HepG2 (cell line): ENCODE data around the gene GJB1. TPM values are rescaled to one million over a fixed set of nuclear protein-coding genes. Genes with fewer than 3 reads are reported as not detected.

Experiments
- ATAC-seq: fragments of 200-7000 bp; cut with Tn5 transposase; 3 replicates; pipeline ENCODE4 v1.9.1; 2020; ENCODE audit warnings: mild to moderate bottlenecking, moderate library complexity
- BruUV-seq: library from RNA; stranded (reverse); fragments of 400-500 nt; replicated peaks from 2 replicates; lab custom pipeline; 2021; lab: Mats Ljungman, UMichigan
- CTCF ChIA-PET: fragments of 300-600 bp; formaldehyde crosslinking; extraction: SDS; loops from one replicate; lab custom pipeline; 2021; ENCODE audit warnings: low total read pairs, inconsistent platforms, low intra/inter-chr PET ratio; lab: Yijun Ruan, JAX
- POLR2A ChIA-PET: fragments of 350-600 bp; sonication (Branson Sonifier 250); formaldehyde crosslinking; loops from one replicate; lab custom pipeline; 2020; ENCODE audit warnings: antibody characterized with exemption, inconsistent platforms; lab: Yijun Ruan, JAX
- DNase-seq: peaks from one replicate; pipeline ENCODE4 v3.0.0-alpha.2; 2015; ENCODE audit warnings: low spot score
- FAIRE-seq: peaks from 3 replicates; lab custom pipeline; 2011; peaks lifted over from hg19 to GRCh38; lab: Jason Lieb, UNC
- H2AFZ ChIP-seq: one replicate; pipeline ENCODE4 v1.6.1; 2011; ENCODE audit warnings: low read length, inconsistent platforms
- H3K27ac ChIP-seq: fragments of 300-600 bp; 3 replicates; pipeline ENCODE4 v1.8.0; 2011; ENCODE audit warnings: mixed run types, mild to moderate bottlenecking, mixed read lengths, low read length, inconsistent platforms; ENCODE audit not compliant: insufficient read depth; ENCODE audit errors: extremely low read length
- H3K27me3 ChIP-seq, 2 experiments: fragments of 200-600 bp in 1 of 2; 2 replicates in 1 of 2; 3 replicates in 1 of 2; pipeline versions ENCODE4 v1.6.0 to v1.8.0; 2011; ENCODE audit warnings: low read length in 2 of 2, mild to moderate bottlenecking in 2 of 2, moderate library complexity in 2 of 2, inconsistent platforms in 1 of 2; ENCODE audit not compliant: insufficient read depth in 2 of 2, control insufficient read depth in 1 of 2
- H3K36me3 ChIP-seq, 2 experiments: fragments of 200-600 bp in 1 of 2; replicated peaks in 1 of 2; 2 replicates in 1 of 2; 3 replicates in 1 of 2; pipeline versions ENCODE4 v1.5.1 to v1.8.0; 2011; ENCODE audit warnings: low read length in 2 of 2, inconsistent platforms in 1 of 2; ENCODE audit not compliant: insufficient read depth in 2 of 2, control insufficient read depth in 1 of 2
- H3K4me1 ChIP-seq: 2 replicates; pipeline ENCODE4 v1.5.1; 2012; ENCODE audit warnings: low read length, inconsistent platforms; ENCODE audit not compliant: insufficient read depth
- H3K4me2 ChIP-seq: 2 replicates; pipeline ENCODE4 v1.6.0; 2011; ENCODE audit warnings: low read depth, low read length, inconsistent platforms
- H3K4me3 ChIP-seq, 3 experiments: fragments of 200-600 bp in 1 of 3; sonication (generic), shearing (Covaris generic) in 1 of 3; replicated peaks in 1 of 3; 2 replicates each; pipeline ENCODE4 v1.5.1; 2011 to 2016; ENCODE audit warnings: low read length in 3 of 3, inconsistent platforms in 2 of 3, low read depth in 2 of 3, mild to moderate bottlenecking in 2 of 3, control low read depth in 1 of 3, mixed read lengths in 1 of 3; ENCODE audit not compliant: insufficient read depth in 1 of 3
- H3K79me2 ChIP-seq: one replicate; pipeline ENCODE4 v1.6.1; 2011; ENCODE audit warnings: low read length, inconsistent platforms; ENCODE audit not compliant: insufficient read depth
- H3K9ac ChIP-seq: 2 replicates; pipeline ENCODE4 v1.6.0; 2011; ENCODE audit warnings: mild to moderate bottlenecking, low read depth, low read length, inconsistent platforms; ENCODE audit not compliant: insufficient read depth
- H3K9me3 ChIP-seq: 2 replicates; pipeline ENCODE4 v1.5.1; 2012; ENCODE audit warnings: mild to moderate bottlenecking, low read length
- H4K20me1 ChIP-seq: 2 replicates; pipeline ENCODE4 v1.6.0; 2011; ENCODE audit warnings: inconsistent platforms, mild to moderate bottlenecking, low read length, moderate library complexity; ENCODE audit not compliant: insufficient read depth
- MATR3 ChIP-seq: sonication (generic); formaldehyde crosslinking; IDR thresholded peaks from 2 replicates; pipeline ENCODE4 v1.4.0; 2020; ENCODE audit warnings: missing genetic modification reagents
- SIX4 ChIP-seq: sonication (generic); formaldehyde crosslinking; IDR thresholded peaks from 2 replicates; pipeline ENCODE4 v1.4.0; 2020; ENCODE audit warnings: missing genetic modification reagents
- ZNF335 ChIP-seq: sonication (generic); formaldehyde crosslinking; IDR thresholded peaks from 2 replicates; pipeline ENCODE4 v1.4.0; 2020; ENCODE audit warnings: missing genetic modification reagents
- ZNF468 ChIP-seq: sonication (generic); formaldehyde crosslinking; IDR thresholded peaks from 2 replicates; pipeline ENCODE4 v1.8.0; 2022; ENCODE audit warnings: mild to moderate bottlenecking, moderate library complexity, missing genetic modification reagents
- WGBS: methylation state at CpG from one replicate; pipeline ENCODE4 v1.1.6; 2017; ENCODE audit warnings: low lambda C conversion rate; 5-methylcytosine and 5-hydroxymethylcytosine counted together
- in situ Hi-C: cut with HindIII; loops from 2 replicates; pipeline ENCODE4 v1.10.0; 2017; ENCODE audit warnings: low pct_unique_long_range_greater_than_20kb; ENCODE audit not compliant: extremely low pct_ligation_motif_present
- intact Hi-C: fragments of 100-400 bp; cut with micrococcal nuclease; formaldehyde crosslinking; loops from one replicate; pipeline ENCODE4 v1.10.0; 2022; ENCODE audit not compliant: unreplicated experiment
- polyA plus RNA-seq, 8 experiments: library from polyadenylated mRNA; depleted of rRNA in 3 of 8; stranded (reverse) in 7 of 8; unstranded in 1 of 8; fragments of >200 nt; fragmentation: Illumina TruSeq in 4 of 8; extraction: Trizol in 4 of 8; gene quantifications; 2 replicates each; pipeline versions ENCODE4 v1.2.1 to v1.2.3, GENCODE V29; 2011 to 2016; ENCODE audit warnings: low read depth in 4 of 8, missing spikeins in 1 of 8, mixed read lengths in 1 of 8; ENCODE audit not compliant: insufficient read depth in 1 of 8
- total RNA-seq, 5 experiments: library from RNA; depleted of rRNA; stranded (reverse); fragments of >200 nt; fragmentation: Illumina TruSeq; extraction: Trizol; gene quantifications; 2 replicates each; pipeline ENCODE4 v1.2.3, GENCODE V29; 2016; ENCODE audit warnings: low read depth in 1 of 5
- TF ChIP-seq, protein P1 (sequence below), 2 experiments: sonication (generic) in 1 of 2; formaldehyde crosslinking in 1 of 2; IDR thresholded peaks; 2 replicates each; pipeline versions ENCODE4 v1.4.0 to v1.6.1; 2018 to 2020; ENCODE audit warnings: missing genetic modification reagents in 2 of 2, borderline replicate concordance in 1 of 2, low read depth in 1 of 2, mild to moderate bottlenecking in 1 of 2, missing biosample characterization in 1 of 2
- TF ChIP-seq, protein P2 (sequence below): IDR thresholded peaks from 2 replicates; pipeline ENCODE4 v1.6.1; 2012; ENCODE audit warnings: low read length, improper control_type of control experiment
- TF ChIP-seq, protein P3 (sequence below): sonication (generic); formaldehyde crosslinking; IDR thresholded peaks from 2 replicates; pipeline ENCODE4 v1.4.0; 2020; ENCODE audit warnings: mild to moderate bottlenecking, missing genetic modification reagents
- TF ChIP-seq, protein P4 (sequence below): sonication (generic); formaldehyde crosslinking; IDR thresholded peaks from 2 replicates; pipeline ENCODE4 v1.5.0; 2020; ENCODE audit warnings: missing genetic modification reagents
- TF ChIP-seq, protein P5 (sequence below): sonication (generic); formaldehyde crosslinking; IDR thresholded peaks from 2 replicates; pipeline ENCODE4 v1.4.0; 2020; ENCODE audit warnings: missing genetic modification reagents

The GJB1 gene
- total and polyA plus RNA-seq, 2 of the 13 experiments (the other 11 are each of a cell fraction or from before 2014, with no cell fraction given): 111 to 161 TPM

DNA sequence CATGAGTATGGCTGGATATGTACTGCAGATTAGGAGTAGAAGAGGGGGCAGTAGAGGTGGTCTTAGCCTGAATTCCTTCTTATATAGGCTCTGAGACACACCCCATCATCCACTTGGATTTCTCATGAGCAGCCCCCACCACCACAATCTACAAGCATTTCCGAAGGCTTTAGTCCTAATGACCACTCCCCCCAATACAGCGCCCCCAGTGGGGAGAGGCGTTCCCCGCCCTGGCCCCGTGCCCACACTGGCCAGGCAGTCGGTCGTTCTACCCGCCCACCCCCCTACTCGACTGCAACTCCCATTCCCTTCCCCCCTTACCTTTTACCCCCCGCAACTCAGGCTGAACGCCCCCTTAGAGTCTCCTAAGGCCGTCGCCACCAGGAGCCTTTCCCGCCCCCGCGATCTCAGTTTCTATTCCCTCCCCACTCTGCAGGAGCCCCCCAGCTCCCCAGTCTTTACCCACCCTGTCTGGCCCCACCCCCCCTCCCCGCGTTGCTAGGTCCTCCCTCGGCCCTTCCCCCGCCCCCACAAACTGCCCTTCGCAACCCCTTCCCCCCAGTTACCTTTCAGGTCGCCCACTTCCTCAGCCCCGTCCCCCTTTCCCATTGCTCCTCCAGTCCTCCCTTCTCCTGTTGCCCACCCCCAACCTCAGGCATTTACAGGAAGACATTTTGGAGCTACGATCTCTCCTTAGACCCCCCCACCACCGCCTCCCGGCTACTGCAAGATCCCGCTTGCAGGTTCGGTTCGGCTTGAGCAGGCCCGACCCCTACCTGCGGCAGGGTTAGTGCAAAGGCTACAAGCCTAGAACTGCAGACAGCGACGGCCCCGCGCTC lies 30.4 kb downstream of the GJB1 start (continued):
- TF ChIP-seq, protein P1, sequence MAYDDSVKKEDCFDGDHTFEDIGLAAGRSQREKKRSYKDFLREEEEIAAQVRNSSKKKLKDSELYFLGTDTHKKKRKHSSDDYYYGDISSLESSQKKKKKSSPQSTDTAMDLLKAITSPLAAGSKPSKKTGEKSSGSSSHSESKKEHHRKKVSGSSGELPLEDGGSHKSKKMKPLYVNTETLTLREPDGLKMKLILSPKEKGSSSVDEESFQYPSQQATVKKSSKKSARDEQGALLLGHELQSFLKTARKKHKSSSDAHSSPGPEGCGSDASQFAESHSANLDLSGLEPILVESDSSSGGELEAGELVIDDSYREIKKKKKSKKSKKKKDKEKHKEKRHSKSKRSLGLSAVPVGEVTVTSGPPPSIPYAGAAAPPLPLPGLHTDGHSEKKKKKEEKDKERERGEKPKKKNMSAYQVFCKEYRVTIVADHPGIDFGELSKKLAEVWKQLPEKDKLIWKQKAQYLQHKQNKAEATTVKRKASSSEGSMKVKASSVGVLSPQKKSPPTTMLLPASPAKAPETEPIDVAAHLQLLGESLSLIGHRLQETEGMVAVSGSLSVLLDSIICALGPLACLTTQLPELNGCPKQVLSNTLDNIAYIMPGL (CRISPR knock-in tag; IDR thresholded peaks at IDR 0.05; ENCODE audit: borderline replicate concordance in 1 of 2, low read depth in 1 of 2): peak; percentile 16 to 25; a peak in 1 of 4 replicates
- no peak for TF ChIP-seq ZNF468 (CRISPR knock-in tag)

DNA sequence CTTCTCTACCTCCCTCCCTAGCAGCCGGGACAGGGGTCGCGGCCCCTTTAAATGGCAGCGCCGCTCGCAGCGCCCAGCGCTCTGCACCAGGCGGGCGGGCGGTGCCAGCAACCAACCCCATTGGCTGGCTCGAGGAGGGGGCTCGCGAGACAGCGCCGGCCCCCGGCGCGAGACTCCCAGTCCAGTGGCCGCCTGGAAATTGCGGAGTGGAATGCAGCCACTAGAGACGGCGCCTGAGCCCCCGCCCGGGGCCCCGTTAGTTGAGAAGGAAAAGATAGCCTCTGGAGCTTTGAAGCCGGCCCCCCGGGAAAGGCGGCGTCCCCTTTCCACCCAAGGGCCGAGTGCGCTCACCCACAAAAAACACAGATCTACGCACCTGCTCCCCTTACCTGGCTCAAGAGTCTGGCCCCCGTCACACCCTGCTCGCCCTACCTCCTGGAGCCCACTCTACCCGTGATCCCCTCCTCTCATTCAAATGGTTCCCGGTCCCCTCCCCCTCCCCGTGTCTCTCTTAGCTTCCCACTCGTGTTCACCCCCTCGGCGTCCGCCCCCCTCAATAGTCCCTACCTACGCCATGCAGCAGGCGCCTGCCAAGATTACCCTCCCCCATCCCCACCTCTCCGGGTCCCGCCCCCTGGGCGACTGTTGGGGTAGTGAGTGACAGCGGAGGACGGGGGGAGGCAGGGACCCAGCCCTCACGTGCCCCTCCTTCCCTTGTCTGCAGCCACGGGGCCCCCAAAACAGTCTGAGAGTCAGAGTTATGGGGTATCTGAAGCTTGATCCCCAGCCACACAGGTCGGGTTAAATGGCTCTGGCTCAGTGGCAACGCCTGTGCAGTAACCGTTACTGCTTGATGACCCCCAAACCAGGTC lies 31.3 kb downstream of the GJB1 start, which contains the start of gene ZMYM3:
Gene ZMYM3 (minus strand): TSS at position 49 of the 872 bp plus-strand sequence. CDS start 885 bp downstream, outside the sequence.
- H3K9ac ChIP-seq: peak within 1 kb of the TSS; percentile 80
- H3K27me3 ChIP-seq: no peaks in the 10 kb centered on the region; a peak in 1 of 5 replicates
- H3K27ac ChIP-seq: peak within 1 kb of the TSS; percentile 78
- ATAC-seq (peak; percentile 94), FAIRE-seq (peak; percentile 63), DNase-seq (peak; percentile 67)
- H3K4me2 ChIP-seq: peak within 1 kb of the TSS; percentile 85
- peaks cover 18% of the 10 kb centered on the region for H3K79me2 ChIP-seq
- POLR2A ChIA-PET: interaction anchor here (0.6 to 2.4 kb wide), 12 partner anchors 9 to 136 kb away, joined by 3 to 18 read pairs (median 4); partner anchors contain the start of genes MED12, NONO and TAF1
- no peaks in the 10 kb centered on the region for H4K20me1 ChIP-seq
- WGBS: 2% methylated on average over 16 of the region's 54 CpGs
- CTCF ChIA-PET: no interaction called here
- H3K9me3 ChIP-seq: no peaks in the 10 kb centered on the region
- H3K4me3 ChIP-seq: peak within 1 kb of the TSS; percentile 76 to 88 (median 83)
- in situ Hi-C loops: no loop called here
- H3K36me3 ChIP-seq: peaks cover 4 to 7% of the 10 kb centered on the region in 2 experiments; a peak in 2 of 5 replicates
- H2AFZ ChIP-seq: no peak within 1 kb of the TSS
- H3K4me1 ChIP-seq: peaks cover 35% of the 10 kb centered on the region
- no TSS peak for BruUV-seq
- intact Hi-C loops: loop anchor here (5.0 kb wide), 1 partner anchor 72 kb away; no protein-coding TSS in a partner anchor
- TF ChIP-seq ZNF335 (CRISPR knock-in tag) (no peak), SIX4 (CRISPR knock-in tag) (no peak), MATR3 (CRISPR knock-in tag) (no peak)
- TF ChIP-seq, protein P2, sequence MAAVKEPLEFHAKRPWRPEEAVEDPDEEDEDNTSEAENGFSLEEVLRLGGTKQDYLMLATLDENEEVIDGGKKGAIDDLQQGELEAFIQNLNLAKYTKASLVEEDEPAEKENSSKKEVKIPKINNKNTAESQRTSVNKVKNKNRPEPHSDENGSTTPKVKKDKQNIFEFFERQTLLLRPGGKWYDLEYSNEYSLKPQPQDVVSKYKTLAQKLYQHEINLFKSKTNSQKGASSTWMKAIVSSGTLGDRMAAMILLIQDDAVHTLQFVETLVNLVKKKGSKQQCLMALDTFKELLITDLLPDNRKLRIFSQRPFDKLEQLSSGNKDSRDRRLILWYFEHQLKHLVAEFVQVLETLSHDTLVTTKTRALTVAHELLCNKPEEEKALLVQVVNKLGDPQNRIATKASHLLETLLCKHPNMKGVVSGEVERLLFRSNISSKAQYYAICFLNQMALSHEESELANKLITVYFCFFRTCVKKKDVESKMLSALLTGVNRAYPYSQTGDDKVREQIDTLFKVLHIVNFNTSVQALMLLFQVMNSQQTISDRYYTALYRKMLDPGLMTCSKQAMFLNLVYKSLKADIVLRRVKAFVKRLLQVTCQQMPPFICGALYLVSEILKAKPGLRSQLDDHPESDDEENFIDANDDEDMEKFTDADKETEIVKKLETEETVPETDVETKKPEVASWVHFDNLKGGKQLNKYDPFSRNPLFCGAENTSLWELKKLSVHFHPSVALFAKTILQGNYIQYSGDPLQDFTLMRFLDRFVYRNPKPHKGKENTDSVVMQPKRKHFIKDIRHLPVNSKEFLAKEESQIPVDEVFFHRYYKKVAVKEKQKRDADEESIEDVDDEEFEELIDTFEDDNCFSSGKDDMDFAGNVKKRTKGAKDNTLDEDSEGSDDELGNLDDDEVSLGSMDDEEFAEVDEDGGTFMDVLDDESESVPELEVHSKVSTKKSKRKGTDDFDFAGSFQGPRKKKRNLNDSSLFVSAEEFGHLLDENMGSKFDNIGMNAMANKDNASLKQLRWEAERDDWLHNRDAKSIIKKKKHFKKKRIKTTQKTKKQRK: no peak
- TF ChIP-seq, protein P3, sequence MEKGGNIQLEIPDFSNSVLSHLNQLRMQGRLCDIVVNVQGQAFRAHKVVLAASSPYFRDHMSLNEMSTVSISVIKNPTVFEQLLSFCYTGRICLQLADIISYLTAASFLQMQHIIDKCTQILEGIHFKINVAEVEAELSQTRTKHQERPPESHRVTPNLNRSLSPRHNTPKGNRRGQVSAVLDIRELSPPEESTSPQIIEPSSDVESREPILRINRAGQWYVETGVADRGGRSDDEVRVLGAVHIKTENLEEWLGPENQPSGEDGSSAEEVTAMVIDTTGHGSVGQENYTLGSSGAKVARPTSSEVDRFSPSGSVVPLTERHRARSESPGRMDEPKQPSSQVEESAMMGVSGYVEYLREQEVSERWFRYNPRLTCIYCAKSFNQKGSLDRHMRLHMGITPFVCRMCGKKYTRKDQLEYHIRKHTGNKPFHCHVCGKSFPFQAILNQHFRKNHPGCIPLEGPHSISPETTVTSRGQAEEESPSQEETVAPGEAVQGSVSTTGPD (CRISPR knock-in tag): no peak
- TF ChIP-seq, protein P4, sequence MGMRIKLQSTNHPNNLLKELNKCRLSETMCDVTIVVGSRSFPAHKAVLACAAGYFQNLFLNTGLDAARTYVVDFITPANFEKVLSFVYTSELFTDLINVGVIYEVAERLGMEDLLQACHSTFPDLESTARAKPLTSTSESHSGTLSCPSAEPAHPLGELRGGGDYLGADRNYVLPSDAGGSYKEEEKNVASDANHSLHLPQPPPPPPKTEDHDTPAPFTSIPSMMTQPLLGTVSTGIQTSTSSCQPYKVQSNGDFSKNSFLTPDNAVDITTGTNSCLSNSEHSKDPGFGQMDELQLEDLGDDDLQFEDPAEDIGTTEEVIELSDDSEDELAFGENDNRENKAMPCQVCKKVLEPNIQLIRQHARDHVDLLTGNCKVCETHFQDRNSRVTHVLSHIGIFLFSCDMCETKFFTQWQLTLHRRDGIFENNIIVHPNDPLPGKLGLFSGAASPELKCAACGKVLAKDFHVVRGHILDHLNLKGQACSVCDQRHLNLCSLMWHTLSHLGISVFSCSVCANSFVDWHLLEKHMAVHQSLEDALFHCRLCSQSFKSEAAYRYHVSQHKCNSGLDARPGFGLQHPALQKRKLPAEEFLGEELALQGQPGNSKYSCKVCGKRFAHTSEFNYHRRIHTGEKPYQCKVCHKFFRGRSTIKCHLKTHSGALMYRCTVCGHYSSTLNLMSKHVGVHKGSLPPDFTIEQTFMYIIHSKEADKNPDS (CRISPR knock-in tag): no peak
- TF ChIP-seq, protein P5, sequence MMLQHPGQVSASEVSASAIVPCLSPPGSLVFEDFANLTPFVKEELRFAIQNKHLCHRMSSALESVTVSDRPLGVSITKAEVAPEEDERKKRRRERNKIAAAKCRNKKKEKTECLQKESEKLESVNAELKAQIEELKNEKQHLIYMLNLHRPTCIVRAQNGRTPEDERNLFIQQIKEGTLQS (CRISPR knock-in tag): no peak
